Choroid plexus epithelial cell (primary cell): Measurements from ENCODE around the gene GSTM5.
"Not testable (repeated sequence)": the region's sequence is repeated elsewhere in the genome, so short reads cannot be mapped to it uniquely, and the experiment has no call there.

Source experiments
- DNase-seq: peaks from one replicate; pipeline ENCODE4 v3.0.0-alpha.2; 2010; ENCODE audit warnings: low read depth
- H3K4me3 ChIP-seq: 2 replicates; pipeline ENCODE4 v1.5.1; 2011; ENCODE audit warnings: low read depth, mild to moderate bottlenecking, control low read depth, low read length, moderate library complexity
- TF ChIP-seq, protein P1 (sequence below): conservative IDR thresholded peaks from 2 replicates; pipeline ENCODE4 v1.5.1; 2011; ENCODE audit warnings: low read depth, mild to moderate bottlenecking, control low read depth, inconsistent platforms, low read length, moderate library complexity

The GSTM5 gene

DNA sequence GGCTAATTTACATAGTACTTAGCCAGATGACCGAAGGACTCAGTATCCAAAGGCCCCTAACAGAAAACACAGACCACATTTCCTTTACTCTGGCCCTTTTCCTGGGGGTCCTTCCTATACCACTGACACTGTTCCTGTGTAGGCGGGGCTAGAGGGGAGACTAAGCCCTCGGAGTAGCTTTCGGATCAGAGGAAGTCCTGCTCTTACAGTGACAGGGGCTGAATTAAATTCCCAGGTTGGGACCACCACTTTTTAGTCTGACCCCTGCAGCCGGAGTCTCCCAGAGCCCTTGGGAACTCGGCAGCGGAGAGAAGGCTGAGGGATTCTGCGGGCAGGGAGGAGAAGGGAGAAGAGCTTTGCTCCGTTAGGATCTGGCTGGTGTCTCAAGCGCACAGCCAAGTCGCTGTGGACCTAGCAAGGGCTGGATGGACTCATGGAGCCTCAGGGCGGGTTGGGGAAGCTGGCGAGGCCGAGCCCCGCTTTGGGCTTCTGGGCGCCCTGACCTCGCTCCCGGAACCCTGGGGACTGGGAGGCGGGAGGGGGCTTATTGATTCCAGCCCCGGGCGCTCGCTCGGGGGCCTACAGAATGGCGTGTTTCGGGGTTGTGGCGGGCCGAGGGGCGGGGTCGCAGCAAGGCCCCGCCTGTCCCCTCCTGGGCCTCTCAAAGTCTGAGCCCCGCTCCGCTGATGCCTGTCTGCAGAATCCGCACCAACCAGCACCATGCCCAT lies at the start of gene GSTM5:
Gene GSTM5 (plus strand): TSS at position 659 of the 728 bp plus-strand sequence. CDS start 62 bp downstream, at position 721.
- not testable (repeated sequence) for DNase-seq
- H3K4me3 ChIP-seq = peak within 1 kb of the TSS; percentile 45

DNA sequence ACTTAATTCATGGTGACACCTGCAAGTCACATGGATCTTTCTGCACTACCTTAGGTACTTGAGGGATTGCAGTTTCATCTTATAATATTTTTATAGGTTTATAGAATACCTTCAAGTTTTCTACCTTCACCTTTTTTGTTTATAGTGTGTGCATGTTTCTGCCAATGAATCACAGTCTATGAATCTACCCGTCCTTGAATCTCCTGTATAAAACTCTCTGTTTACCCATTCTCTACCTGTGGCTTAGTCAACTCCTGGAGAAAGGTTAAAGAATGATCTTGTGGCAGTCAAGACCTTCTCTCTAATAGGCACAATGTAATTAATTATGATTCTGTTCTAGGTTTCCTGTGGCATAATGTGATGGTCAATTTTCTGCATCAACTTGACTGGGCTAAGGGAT lies 47.4 kb upstream of the GSTM5 start:
- no peak overlapping the region for H3K4me3 ChIP-seq
- TF ChIP-seq, protein P1, sequence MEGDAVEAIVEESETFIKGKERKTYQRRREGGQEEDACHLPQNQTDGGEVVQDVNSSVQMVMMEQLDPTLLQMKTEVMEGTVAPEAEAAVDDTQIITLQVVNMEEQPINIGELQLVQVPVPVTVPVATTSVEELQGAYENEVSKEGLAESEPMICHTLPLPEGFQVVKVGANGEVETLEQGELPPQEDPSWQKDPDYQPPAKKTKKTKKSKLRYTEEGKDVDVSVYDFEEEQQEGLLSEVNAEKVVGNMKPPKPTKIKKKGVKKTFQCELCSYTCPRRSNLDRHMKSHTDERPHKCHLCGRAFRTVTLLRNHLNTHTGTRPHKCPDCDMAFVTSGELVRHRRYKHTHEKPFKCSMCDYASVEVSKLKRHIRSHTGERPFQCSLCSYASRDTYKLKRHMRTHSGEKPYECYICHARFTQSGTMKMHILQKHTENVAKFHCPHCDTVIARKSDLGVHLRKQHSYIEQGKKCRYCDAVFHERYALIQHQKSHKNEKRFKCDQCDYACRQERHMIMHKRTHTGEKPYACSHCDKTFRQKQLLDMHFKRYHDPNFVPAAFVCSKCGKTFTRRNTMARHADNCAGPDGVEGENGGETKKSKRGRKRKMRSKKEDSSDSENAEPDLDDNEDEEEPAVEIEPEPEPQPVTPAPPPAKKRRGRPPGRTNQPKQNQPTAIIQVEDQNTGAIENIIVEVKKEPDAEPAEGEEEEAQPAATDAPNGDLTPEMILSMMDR = no peak
- DNase-seq = no peak

DNA sequence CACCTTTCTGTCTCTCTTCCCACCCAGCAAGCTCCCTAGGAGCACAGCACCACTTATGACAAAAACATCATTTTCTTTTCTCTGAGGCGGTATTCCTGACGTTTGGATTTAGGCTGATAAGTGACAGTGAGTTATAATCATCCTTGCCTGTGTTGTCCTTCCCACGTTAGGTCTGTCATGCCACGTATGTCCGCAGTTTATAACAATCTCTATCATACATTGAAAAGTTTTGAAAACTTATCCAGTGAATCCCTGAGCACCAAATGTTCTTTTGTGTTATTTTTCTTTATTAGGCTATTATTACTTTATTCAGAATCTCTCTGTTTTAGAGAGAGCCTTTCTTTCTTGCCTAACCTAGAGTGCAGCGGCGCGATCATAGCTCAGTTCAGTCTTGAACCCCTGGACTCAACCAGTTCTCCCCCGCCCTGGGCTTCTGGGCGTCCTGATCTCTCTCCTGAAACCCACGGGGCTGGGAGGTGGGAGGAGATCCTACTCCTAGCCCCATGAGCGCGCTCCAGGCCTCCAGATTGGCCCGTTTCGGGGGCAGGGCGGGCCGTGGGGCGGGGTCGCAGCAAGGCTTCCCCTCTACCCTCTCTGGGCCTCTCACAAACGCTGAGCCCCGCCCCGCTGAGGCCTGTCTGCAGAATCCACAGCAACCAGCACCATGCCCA lies 44.5 kb upstream of the GSTM5 start, which contains the start of gene GSTM2:
Gene GSTM2 (plus strand): TSS at position 606 of the 671 bp plus-strand sequence. CDS start 59 bp downstream, at position 665.
- DNase-seq = peak; percentile 89
- TF ChIP-seq, protein P1 = no peak
- H3K4me3 ChIP-seq = peak within 1 kb of the TSS; percentile 62

DNA sequence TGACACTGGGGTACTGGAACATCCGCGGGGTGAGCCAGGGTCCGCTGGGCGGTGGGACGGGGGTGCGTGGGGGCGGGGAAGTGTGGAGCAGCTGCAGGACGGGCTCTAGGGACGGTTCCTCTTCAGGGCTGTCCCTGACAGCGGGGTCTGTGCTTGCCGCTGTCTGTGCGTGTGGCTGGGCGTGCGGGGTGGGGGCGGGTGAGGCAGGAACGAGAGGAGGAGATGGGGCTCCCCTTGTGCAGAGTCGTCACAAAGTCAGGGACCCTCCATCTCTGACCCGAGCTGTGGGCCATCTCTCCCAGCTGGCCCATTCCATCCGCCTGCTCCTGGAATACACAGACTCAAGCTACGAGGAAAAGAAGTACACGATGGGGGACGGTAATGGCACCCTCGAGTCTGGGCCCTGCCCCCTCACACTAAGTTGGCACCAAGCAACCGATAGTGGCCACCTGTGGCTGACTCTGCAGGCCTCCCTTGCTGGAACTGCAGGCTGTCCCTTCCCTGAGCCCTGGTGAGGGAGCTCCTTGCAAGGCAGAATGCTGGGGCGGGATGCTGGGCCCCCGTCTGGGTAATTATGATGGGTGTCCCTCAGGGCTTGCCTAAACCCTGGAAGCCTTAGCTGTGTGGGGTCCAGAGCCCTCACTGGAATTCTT lies 43.8 kb upstream of the GSTM5 start:
- TF ChIP-seq, protein P1 = no peak
- H3K4me3 ChIP-seq = peak overlapping the region; percentile 62
- DNase-seq = no peak

DNA sequence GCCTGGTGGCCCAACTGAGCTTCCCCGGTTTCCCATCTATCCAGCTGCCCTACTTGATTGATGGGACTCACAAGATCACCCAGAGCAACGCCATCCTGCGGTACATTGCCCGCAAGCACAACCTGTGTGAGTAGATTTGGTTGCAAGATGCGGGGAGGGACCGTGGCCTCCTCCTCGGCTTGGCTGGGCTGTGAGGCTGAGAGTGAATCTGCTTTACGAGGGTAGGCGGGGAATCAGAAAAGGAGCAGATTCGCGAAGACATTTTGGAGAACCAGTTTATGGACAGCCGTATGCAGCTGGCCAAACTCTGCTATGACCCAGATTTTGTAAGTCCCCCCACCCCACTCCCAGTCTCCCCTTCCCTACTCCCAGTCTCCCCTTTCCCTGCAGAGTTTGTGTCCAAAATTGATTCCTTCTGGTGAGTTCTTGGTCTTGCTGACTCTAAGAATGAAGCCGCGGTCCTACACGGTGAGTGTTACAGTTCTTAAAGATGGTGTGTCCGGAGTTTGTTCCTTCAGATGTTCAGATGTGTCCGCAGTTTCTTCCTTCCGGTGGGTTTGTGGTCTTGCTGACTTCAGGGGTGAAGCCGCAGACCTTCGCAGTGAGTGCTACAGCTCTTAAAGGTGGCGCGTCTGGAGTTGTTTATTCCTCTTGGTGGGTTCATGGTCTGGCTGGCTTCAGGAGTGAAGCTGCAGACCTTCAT lies 42.7 kb upstream of the GSTM5 start:
- H3K4me3 ChIP-seq = no peak overlapping the region
- TF ChIP-seq, protein P1 = no peak
- DNase-seq = no peak

DNA sequence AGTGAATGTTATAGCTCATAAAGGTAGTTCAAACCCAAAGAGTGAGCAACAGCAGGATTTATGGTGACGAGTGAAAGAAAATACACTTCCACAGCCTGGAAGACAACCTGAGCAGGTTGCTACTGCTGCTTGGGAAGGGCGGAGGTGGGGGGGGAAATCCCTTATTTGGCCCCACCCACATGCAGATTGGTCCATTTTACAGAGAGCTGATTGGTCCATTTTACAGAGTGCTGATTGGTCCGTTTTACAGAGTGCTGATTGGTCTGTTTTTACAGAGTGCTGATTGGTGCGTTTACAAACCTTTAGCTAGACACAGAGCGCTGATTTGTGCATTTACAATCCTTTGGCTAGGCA lies 42.1 kb upstream of the GSTM5 start:
- DNase-seq, H3K4me3 ChIP-seq: not testable (repeated sequence)

GRCh38 chr1:109671067-109671466 lies 41.0 kb upstream of the GSTM5 start:
- TF ChIP-seq, protein P1 = no peak
- no peak for DNase-seq
- H3K4me3 ChIP-seq = no peak overlapping the region

- DNase-seq, H3K4me3 ChIP-seq: not testable (repeated sequence)
Observed at GRCh38 chr1:109673861-109674260, 38.2 kb upstream of the GSTM5 start.

DNA sequence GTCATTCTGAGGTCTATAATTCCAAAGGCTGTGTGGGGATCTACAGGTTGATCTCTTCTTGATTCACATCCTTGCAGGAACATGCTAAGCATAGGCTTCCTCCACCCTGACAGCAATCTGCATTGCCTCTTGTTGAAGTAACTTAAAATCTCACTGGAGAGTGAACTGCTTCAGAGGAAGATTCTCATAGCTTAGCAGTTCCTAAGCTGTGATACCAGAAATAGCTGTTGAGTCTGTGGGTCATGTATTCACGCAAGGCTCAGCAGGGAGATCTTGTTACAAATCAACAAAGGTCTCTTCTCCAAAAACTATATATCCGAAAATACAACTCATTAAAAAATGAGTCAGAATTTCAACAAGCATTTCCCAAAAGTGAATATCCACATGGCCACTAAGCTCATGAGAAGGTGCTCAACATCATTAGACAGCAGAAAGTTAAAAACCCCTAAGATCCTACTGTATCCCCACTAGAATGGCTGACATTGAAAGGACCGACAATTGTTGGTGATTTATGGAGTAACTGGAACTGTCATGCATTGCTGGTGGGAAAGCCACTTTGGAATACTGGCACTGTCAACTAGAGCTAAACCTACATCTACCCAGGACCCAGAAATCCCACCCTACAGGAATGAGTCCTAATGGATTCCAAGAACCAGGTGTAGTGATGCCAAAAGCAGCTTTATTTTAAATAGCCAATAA lies 35.2 kb upstream of the GSTM5 start:
- DNase-seq = peak; percentile 12
- H3K4me3 ChIP-seq = not testable (repeated sequence)
